Hepatic stellate cell (primary cell): Measurements from ENCODE around the gene GPS1.

ENCODE experiments used
- DNase-seq: peaks from one replicate; pipeline ENCODE4 v3.0.0; 2011; ENCODE audit warnings: low spot score

GPS1 gene

GRCh38 chr17:82059272-82060000 lies 7.7 kb downstream of the GPS1 start:
- no peak for DNase-seq

GRCh38 chr17:82060001-82060380 lies 8.3 kb downstream of the GPS1 start:
- DNase-seq: no peak

GRCh38 chr17:82060614-82061013 lies 8.9 kb downstream of the GPS1 start:
- no peak for DNase-seq

- DNase-seq: no peak
Measured at GRCh38 chr17:82061047-82061925, 9.6 kb downstream of the GPS1 start.

- DNase-seq: no peak
Measured at GRCh38 chr17:82062076-82062983, 10.6 kb downstream of the GPS1 start.

- no peak for DNase-seq
Measured at GRCh38 chr17:82062984-82063368, 11.3 kb downstream of the GPS1 start.

- no peak for DNase-seq
Measured at GRCh38 chr17:82063424-82064415, 12.0 kb downstream of the GPS1 start.

GRCh38 chr17:82064433-82065192 lies 12.9 kb downstream of the GPS1 start:
- peak; percentile 30 for DNase-seq

- DNase-seq: peak; percentile 77
Measured at GRCh38 chr17:82065193-82065637, 13.5 kb downstream of the GPS1 start.

GRCh38 chr17:82065638-82066303 lies 14.1 kb downstream of the GPS1 start, which contains the start of gene DUS1L:
Gene DUS1L, minus strand, starts transcription at chr17:82065804. Its CDS starts 745 bp downstream, at chr17:82065059.
- peak; percentile 86 for DNase-seq

- no peak for DNase-seq
Measured at GRCh38 chr17:82070611-82071010, 18.9 kb downstream of the GPS1 start.

GRCh38 chr17:82072827-82073226 lies 21.1 kb downstream of the GPS1 start:
- no peak for DNase-seq

GRCh38 chr17:82073446-82073845 lies 21.7 kb downstream of the GPS1 start:
- no peak for DNase-seq

- DNase-seq: no peak
Measured at GRCh38 chr17:82076018-82076784, 24.5 kb downstream of the GPS1 start.

GRCh38 chr17:82076785-82077591 lies 25.3 kb downstream of the GPS1 start:
- DNase-seq: no peak

GRCh38 chr17:82077617-82078358 lies 26.1 kb downstream of the GPS1 start:
- no peak for DNase-seq

- DNase-seq: no peak
Measured at GRCh38 chr17:82078433-82078832, 26.7 kb downstream of the GPS1 start.
